ENCODE data around the gene MAP4K2. TPM values are rescaled to one million over a fixed set of nuclear protein-coding genes. Genes with fewer than 3 reads are reported as not detected.

MAP4K2 gene
- total RNA-seq, 1 experiment from 2014 or later = 24.7 TPM

GRCh38 chr11:64788321-64789215 lies 14.4 kb downstream of the MAP4K2 start:
- H4K5ac ChIP-seq (ENCODE audit: insufficient read length, low read depth, low read length) = no peak overlapping the region
- no peak overlapping the region for H2BK20ac ChIP-seq (ENCODE audit: low read depth, low read length, poor library complexity, severe bottlenecking)
- no peak overlapping the region for H3K18ac ChIP-seq (ENCODE audit: insufficient read length, low read depth, low read length)
- no peaks in the 10 kb centered on the region for H3K27me3 ChIP-seq (ENCODE audit: insufficient read depth, low read length)
- H3K14ac ChIP-seq (ENCODE audit: insufficient read depth, low read length) = no peak overlapping the region; the same call in 1 of the 2 replicates
- H3K4me1 Mint-ChIP-seq = 0 out of 4 replicates have a peak, but pooled peaks cover 0 to 2% of the 10 kb centered on the region in 2 experiments
- no peak overlapping the region for H3K9ac ChIP-seq (ENCODE audit: extremely low read depth, insufficient read length, low read length)
- no peak overlapping the region for H2AFZ ChIP-seq (ENCODE audit: low read length)
- H3K23me2 ChIP-seq (ENCODE audit: insufficient read length, low read depth, low read length, poor library complexity, severe bottlenecking) = no peaks in the 10 kb centered on the region
- H2AK5ac ChIP-seq (ENCODE audit: insufficient read length, low read length) = no peak overlapping the region
- H3K4me3 Mint-ChIP-seq = no peak overlapping the region
- no peaks in the 10 kb centered on the region for H3K4me1 ChIP-seq (ENCODE audit: insufficient read depth, low read length)
- H3K79me2 ChIP-seq (ENCODE audit: insufficient read depth, low read length) = no peaks in the 10 kb centered on the region
- H3K4ac ChIP-seq (ENCODE audit: low read depth, low read length) = no peak overlapping the region
- no peak overlapping the region for H2BK12ac ChIP-seq (ENCODE audit: insufficient read length, low read depth, low read length)
- H2BK120ac ChIP-seq (ENCODE audit: low read depth, low read length, poor library complexity, severe bottlenecking) = no peak overlapping the region
- no peaks in the 10 kb centered on the region for H3K79me1 ChIP-seq (ENCODE audit: insufficient read depth, low read depth, low read length, poor library complexity, severe bottlenecking)
- no peak overlapping the region for H3T11ph ChIP-seq (ENCODE audit: low read length)
- H3K9me3 Mint-ChIP-seq = no peaks in the 10 kb centered on the region
- H3K27ac Mint-ChIP-seq = peak overlapping the region in 1 of 3 experiments; percentile 91; a peak in 1 of 7 replicates
- no peak overlapping the region for H3K4me2 ChIP-seq (ENCODE audit: insufficient read depth, insufficient read length, low read length)
- no peak overlapping the region for H2BK15ac ChIP-seq (ENCODE audit: low read depth, low read length)
- DNase-seq = no peak
- H3K27me3 Mint-ChIP-seq (ENCODE audit: low read depth) = no peaks in the 10 kb centered on the region
- no peak overlapping the region for H3K23ac ChIP-seq (ENCODE audit: insufficient read length, low read depth, low read length)
- TF ChIP-seq, protein P1, sequence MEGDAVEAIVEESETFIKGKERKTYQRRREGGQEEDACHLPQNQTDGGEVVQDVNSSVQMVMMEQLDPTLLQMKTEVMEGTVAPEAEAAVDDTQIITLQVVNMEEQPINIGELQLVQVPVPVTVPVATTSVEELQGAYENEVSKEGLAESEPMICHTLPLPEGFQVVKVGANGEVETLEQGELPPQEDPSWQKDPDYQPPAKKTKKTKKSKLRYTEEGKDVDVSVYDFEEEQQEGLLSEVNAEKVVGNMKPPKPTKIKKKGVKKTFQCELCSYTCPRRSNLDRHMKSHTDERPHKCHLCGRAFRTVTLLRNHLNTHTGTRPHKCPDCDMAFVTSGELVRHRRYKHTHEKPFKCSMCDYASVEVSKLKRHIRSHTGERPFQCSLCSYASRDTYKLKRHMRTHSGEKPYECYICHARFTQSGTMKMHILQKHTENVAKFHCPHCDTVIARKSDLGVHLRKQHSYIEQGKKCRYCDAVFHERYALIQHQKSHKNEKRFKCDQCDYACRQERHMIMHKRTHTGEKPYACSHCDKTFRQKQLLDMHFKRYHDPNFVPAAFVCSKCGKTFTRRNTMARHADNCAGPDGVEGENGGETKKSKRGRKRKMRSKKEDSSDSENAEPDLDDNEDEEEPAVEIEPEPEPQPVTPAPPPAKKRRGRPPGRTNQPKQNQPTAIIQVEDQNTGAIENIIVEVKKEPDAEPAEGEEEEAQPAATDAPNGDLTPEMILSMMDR (conservative IDR thresholded peaks at IDR 0.05) = no peak
- no peak overlapping the region for H4K91ac ChIP-seq (ENCODE audit: insufficient read length, low read depth, low read length)
- H2BK5ac ChIP-seq (ENCODE audit: insufficient read length, low read length) = no peak overlapping the region
- no peak overlapping the region for H3K27ac ChIP-seq (ENCODE audit: insufficient read length, low read depth, low read length)
- H3K9me3 ChIP-seq (ENCODE audit: control insufficient read depth, low read depth, low read length) = no peaks in the 10 kb centered on the region
- H3K56ac ChIP-seq (ENCODE audit: insufficient read length, low read depth, low read length) = no peak overlapping the region
- no peaks in the 10 kb centered on the region for H4K20me1 ChIP-seq (ENCODE audit: control insufficient read depth, insufficient read depth, insufficient read length)
- no peak overlapping the region for H4K8ac ChIP-seq (replicated peaks; ENCODE audit: insufficient read length, low read depth, low read length)
- H3K36me3 Mint-ChIP-seq (ENCODE audit: insufficient read depth in 1 of 3, low read depth in 3 of 3) = peaks cover 0 to 6% (median 2%) of the 10 kb centered on the region in 3 experiments; a peak in 2 of 7 replicates
- no CpG with 5 or more reads among the region's 9 CpGs for WGBS (ENCODE audit: extremely low coverage, insufficient read length, low lambda C conversion rate)

Measured in H9 (cell line).